H7 (cell line): Measurements from ENCODE around the gene ST8SIA5. TPM values are rescaled to one million over a fixed set of nuclear protein-coding genes. Genes with fewer than 3 reads are reported as not detected.

Experiments used
- DNase-seq: peaks from one replicate; pipeline ENCODE4 v3.0.0; 2012
- H3K27me3 ChIP-seq: 2 replicates; pipeline ENCODE4 v1.6.0; 2011; ENCODE audit warnings: mild to moderate bottlenecking, low read length; ENCODE audit not compliant: control insufficient read depth, insufficient read depth
- H3K36me3 ChIP-seq: replicated peaks from 2 replicates; pipeline ENCODE4 v1.5.1; 2011; ENCODE audit warnings: low read length; ENCODE audit not compliant: control insufficient read depth, insufficient read depth
- H3K4me3 ChIP-seq: 2 replicates; pipeline ENCODE4 v1.5.1; 2011; ENCODE audit warnings: low read depth, mild to moderate bottlenecking, control low read depth, low read length, moderate library complexity; ENCODE audit not compliant: insufficient read depth
- total RNA-seq: library from RNA; depleted of rRNA; stranded (reverse); fragments of >200 nt; shearing (Covaris generic); gene quantifications from 2 replicates; pipeline ENCODE4 v1.2.3, GENCODE V29; 2014

The ST8SIA5 gene
- total RNA-seq, 1 experiment from 2014 or later: 0.38 TPM

- H3K27me3 ChIP-seq: no peaks in the 10 kb centered on the region
- DNase-seq: no peak
- H3K4me3 ChIP-seq: no peak overlapping the region
- H3K36me3 ChIP-seq: no peaks in the 10 kb centered on the region
Observed at GRCh38 chr18:46731316-46731715, 25.5 kb downstream of the ST8SIA5 start.

GRCh38 chr18:46728219-46728930 lies 28.5 kb downstream of the ST8SIA5 start:
- Histone ChIP-seq H3K4me3 (no peak overlapping the region), H3K36me3 (no peaks in the 10 kb centered on the region), H3K27me3 (no peaks in the 10 kb centered on the region)
- no peak for DNase-seq

- no peaks in the 10 kb centered on the region for H3K27me3 ChIP-seq
- H3K36me3 ChIP-seq: no peaks in the 10 kb centered on the region
- H3K4me3 ChIP-seq: no peak overlapping the region
- DNase-seq: no peak
Observed at GRCh38 chr18:46727177-46727576, 29.7 kb downstream of the ST8SIA5 start.

- DNase-seq: no peak
- Histone ChIP-seq H3K36me3 (no peaks in the 10 kb centered on the region), H3K4me3 (no peak overlapping the region), H3K27me3 (no peaks in the 10 kb centered on the region)
Observed at GRCh38 chr18:46725310-46725709, 31.5 kb downstream of the ST8SIA5 start.

GRCh38 chr18:46723856-46724415 lies 32.9 kb downstream of the ST8SIA5 start:
- no peak for DNase-seq
- Histone ChIP-seq H3K27me3 (no peaks in the 10 kb centered on the region), H3K4me3 (no peak overlapping the region), H3K36me3 (no peaks in the 10 kb centered on the region)

GRCh38 chr18:46722051-46722450 lies 34.8 kb downstream of the ST8SIA5 start:
- H3K27me3 ChIP-seq: no peaks in the 10 kb centered on the region
- no peak overlapping the region for H3K4me3 ChIP-seq
- no peaks in the 10 kb centered on the region for H3K36me3 ChIP-seq
- no peak for DNase-seq

GRCh38 chr18:46721331-46721730 lies 35.5 kb downstream of the ST8SIA5 start:
- no peak for DNase-seq
- Histone ChIP-seq H3K4me3 (no peak overlapping the region), H3K27me3 (no peaks in the 10 kb centered on the region), H3K36me3 (no peaks in the 10 kb centered on the region)

GRCh38 chr18:46720521-46720920 lies 36.3 kb downstream of the ST8SIA5 start:
- Histone ChIP-seq H3K27me3 (no peaks in the 10 kb centered on the region), H3K36me3 (no peaks in the 10 kb centered on the region), H3K4me3 (no peak overlapping the region)
- DNase-seq: no peak

GRCh38 chr18:46720092-46720491 lies 36.8 kb downstream of the ST8SIA5 start:
- no peak for DNase-seq
- Histone ChIP-seq H3K27me3 (no peaks in the 10 kb centered on the region; the same call in 1 of the 2 replicates), H3K4me3 (no peak overlapping the region)

GRCh38 chr18:46719388-46719787 lies 37.5 kb downstream of the ST8SIA5 start:
- no peaks in the 10 kb centered on the region for H3K36me3 ChIP-seq
- no peaks in the 10 kb centered on the region; the same call in 1 of the 2 replicates for H3K27me3 ChIP-seq
- no peak overlapping the region for H3K4me3 ChIP-seq
- no peak for DNase-seq

More at GRCh38 chr18:46720092-46720491, 36.8 kb downstream of the ST8SIA5 start:
- H3K36me3 ChIP-seq: no peaks in the 10 kb centered on the region

- Histone ChIP-seq H3K4me3 (no peak overlapping the region), H3K27me3 (no peaks in the 10 kb centered on the region; the same call in 1 of the 2 replicates), H3K36me3 (no peaks in the 10 kb centered on the region)
- DNase-seq: no peak
Observed at GRCh38 chr18:46718501-46719341, 38.1 kb downstream of the ST8SIA5 start.

GRCh38 chr18:46716827-46717226 lies 40.0 kb downstream of the ST8SIA5 start:
- Histone ChIP-seq H3K4me3 (no peak overlapping the region), H3K36me3 (no peaks in the 10 kb centered on the region), H3K27me3 (no peaks in the 10 kb centered on the region; the same call in 1 of the 2 replicates)
- DNase-seq: no peak

- Histone ChIP-seq H3K4me3 (no peak overlapping the region), H3K36me3 (no peaks in the 10 kb centered on the region), H3K27me3 (no peaks in the 10 kb centered on the region; the same call in 1 of the 2 replicates)
- no peak for DNase-seq
Observed at GRCh38 chr18:46716336-46716735, 40.5 kb downstream of the ST8SIA5 start.

GRCh38 chr18:46715062-46715461 lies 41.8 kb downstream of the ST8SIA5 start:
- DNase-seq: peak; percentile 77
- H3K27me3 ChIP-seq: no peaks in the 10 kb centered on the region; the same call in 1 of the 2 replicates
- no peaks in the 10 kb centered on the region for H3K36me3 ChIP-seq
- no peak overlapping the region for H3K4me3 ChIP-seq

GRCh38 chr18:46712406-46712805 lies 44.4 kb downstream of the ST8SIA5 start:
- no peak for DNase-seq
- no peaks in the 10 kb centered on the region for H3K36me3 ChIP-seq
- H3K4me3 ChIP-seq: no peak overlapping the region
- H3K27me3 ChIP-seq: no peaks in the 10 kb centered on the region; the same call in 1 of the 2 replicates
